Measurements from ENCODE around the gene APBB2. TPM values are rescaled to one million over a fixed set of nuclear protein-coding genes. Genes with fewer than 3 reads are reported as not detected.

APBB2 gene
- total RNA-seq, 2 experiments from 2014 or later = 0.22 TPM; not detected in 1

GRCh38 chr4:41241919-41242318 lies 27.6 kb upstream of the APBB2 start:
- DNase-seq (no peak), ATAC-seq (ENCODE audit: poor library complexity) (no peak)
- no peaks in the 10 kb centered on the region for H3K9me3 ChIP-seq (ENCODE audit: control insufficient read depth in 1 of 2, insufficient read depth in 1 of 2, low read length in 2 of 2)
- H3K27ac ChIP-seq (ENCODE audit: low read depth in 1 of 2, low read length in 2 of 2) = no peak overlapping the region
- ChIA-PET CTCF (no interaction called here), POLR2A (no interaction called here)
- Mint-ChIP-seq H3K4me3 (no peak overlapping the region), H3K27me3 (peaks cover 31% of the 10 kb centered on the region), H3K9me3 (no peaks in the 10 kb centered on the region), H3K4me1 (ENCODE audit: low read depth) (no peaks in the 10 kb centered on the region), H3K27ac (no peak overlapping the region), H3K36me3 (ENCODE audit: low read depth) (no peaks in the 10 kb centered on the region)
- TF ChIP-seq CTCF (IDR thresholded peaks at IDR 0.05) = no peak
- H3K36me3 ChIP-seq (ENCODE audit: insufficient read depth, low read length) = no peaks in the 10 kb centered on the region
- H3K27me3 ChIP-seq (ENCODE audit: control insufficient read depth in 1 of 2, insufficient read depth in 2 of 2, low read length in 2 of 2) = peaks cover 0 to 5% of the 10 kb centered on the region in 2 experiments
- H3K4me1 ChIP-seq (ENCODE audit: insufficient read depth, low read length) = no peaks in the 10 kb centered on the region
- intact Hi-C loops (cut with DNase I, micrococcal nuclease) = no loop called here
- no peak overlapping the region for H3K4me3 ChIP-seq (ENCODE audit: low read length)

- no peak for TF ChIP-seq CTCF (IDR thresholded peaks at IDR 0.05)
- no peak overlapping the region for H3K27ac ChIP-seq (ENCODE audit: low read depth in 1 of 2, low read length in 2 of 2)
- ChIA-PET CTCF (no interaction called here), POLR2A (no interaction called here)
- H3K4me3 ChIP-seq (ENCODE audit: low read length) = no peak overlapping the region
- Mint-ChIP-seq H3K36me3 (ENCODE audit: low read depth) (no peaks in the 10 kb centered on the region), H3K4me3 (no peak overlapping the region), H3K27ac (no peak overlapping the region), H3K4me1 (ENCODE audit: low read depth) (no peaks in the 10 kb centered on the region), H3K27me3 (peaks cover 8% of the 10 kb centered on the region), H3K9me3 (no peaks in the 10 kb centered on the region)
- H3K4me1 ChIP-seq (ENCODE audit: insufficient read depth, low read length) = no peaks in the 10 kb centered on the region
- DNase-seq = no peak
- H3K9me3 ChIP-seq (ENCODE audit: control insufficient read depth in 1 of 2, insufficient read depth in 1 of 2, low read length in 2 of 2) = no peaks in the 10 kb centered on the region
- no peaks in the 10 kb centered on the region for H3K36me3 ChIP-seq (ENCODE audit: insufficient read depth, low read length)
- intact Hi-C loops (cut with DNase I, micrococcal nuclease) = no loop called here
- ATAC-seq (ENCODE audit: poor library complexity) = no peak
- no peaks in the 10 kb centered on the region for H3K27me3 ChIP-seq (ENCODE audit: control insufficient read depth in 1 of 2, insufficient read depth in 2 of 2, low read length in 2 of 2)
Observed at GRCh38 chr4:41236508-41236907, 22.2 kb upstream of the APBB2 start.

GRCh38 chr4:41236032-41236431 lies 21.7 kb upstream of the APBB2 start:
- no peaks in the 10 kb centered on the region for H3K9me3 ChIP-seq (ENCODE audit: control insufficient read depth in 1 of 2, insufficient read depth in 1 of 2, low read length in 2 of 2)
- H3K36me3 ChIP-seq (ENCODE audit: insufficient read depth, low read length) = no peaks in the 10 kb centered on the region
- no peak overlapping the region for H3K4me3 Mint-ChIP-seq
- peaks cover 7% of the 10 kb centered on the region for H3K27me3 Mint-ChIP-seq
- CTCF ChIA-PET = no interaction called here
- H3K36me3 Mint-ChIP-seq (ENCODE audit: low read depth) = no peaks in the 10 kb centered on the region
- intact Hi-C loops (cut with DNase I, micrococcal nuclease) = no loop called here
- no peak overlapping the region for H3K27ac ChIP-seq (ENCODE audit: low read depth in 1 of 2, low read length in 2 of 2)
- POLR2A ChIA-PET = no interaction called here
- H3K4me1 ChIP-seq (ENCODE audit: insufficient read depth, low read length) = no peaks in the 10 kb centered on the region
- no peak overlapping the region for H3K4me3 ChIP-seq (ENCODE audit: low read length)
- no peak overlapping the region for H3K27ac Mint-ChIP-seq
- no peak for ATAC-seq (ENCODE audit: poor library complexity)
- no peak for TF ChIP-seq CTCF (IDR thresholded peaks at IDR 0.05)
- H3K9me3 Mint-ChIP-seq = no peaks in the 10 kb centered on the region
- H3K27me3 ChIP-seq (ENCODE audit: control insufficient read depth in 1 of 2, insufficient read depth in 2 of 2, low read length in 2 of 2) = no peaks in the 10 kb centered on the region
- no peak for DNase-seq
- H3K4me1 Mint-ChIP-seq (ENCODE audit: low read depth) = no peaks in the 10 kb centered on the region
